Kasumi-1 (cell line): Measurements from ENCODE around the gene ERAP2.

Experiments used
- DNase-seq, 2 experiments: peaks; one replicate each; lab custom pipeline; 2025; lab: John Stamatoyannopoulos, UW

Gene ERAP2

DNA sequence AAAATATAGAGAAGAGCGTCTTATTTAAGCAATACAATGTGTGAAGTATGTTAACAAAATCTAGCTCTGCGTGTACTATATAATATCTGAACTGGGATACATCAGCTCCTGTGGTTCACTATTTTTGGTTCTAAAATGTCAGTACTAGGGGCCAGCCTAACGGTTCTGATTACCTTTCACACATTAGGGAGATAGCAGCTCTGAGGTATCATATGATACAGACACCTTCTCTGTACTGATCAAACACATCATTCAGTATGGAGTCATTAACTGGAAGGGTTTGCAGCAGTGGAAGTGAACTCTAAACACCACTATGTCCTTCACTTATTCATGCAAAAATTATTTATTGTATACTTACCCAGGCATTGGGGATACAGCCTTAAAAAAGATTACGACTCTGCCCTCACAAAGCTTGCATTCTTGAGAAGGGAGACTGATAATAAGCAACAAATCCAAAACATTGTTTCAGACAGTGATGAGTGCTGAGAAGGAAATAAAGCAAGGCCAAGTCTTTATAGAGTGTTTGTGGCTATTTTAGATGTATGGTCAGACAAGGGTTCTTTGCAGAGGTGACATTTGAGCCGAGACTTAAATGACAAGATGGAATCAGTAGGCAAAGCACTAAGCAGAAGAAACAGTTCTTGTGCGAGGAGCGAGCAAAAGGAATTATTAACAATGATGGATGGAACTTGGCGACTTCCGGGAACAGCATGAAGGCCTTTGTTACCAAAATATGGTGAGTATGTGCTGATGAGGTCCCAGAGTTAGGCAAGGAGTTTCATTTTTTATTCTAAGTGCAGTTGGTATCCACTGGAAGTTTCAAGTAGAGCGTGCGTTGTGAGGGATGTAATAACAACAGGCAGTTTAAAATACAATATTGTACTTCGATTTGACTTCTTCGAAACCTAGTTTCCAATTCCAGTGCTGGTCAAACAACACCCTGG is 57.7 kb downstream of the ERAP2 start:
- DNase-seq = peak in 1 of 2 experiments; percentile 68

DNA sequence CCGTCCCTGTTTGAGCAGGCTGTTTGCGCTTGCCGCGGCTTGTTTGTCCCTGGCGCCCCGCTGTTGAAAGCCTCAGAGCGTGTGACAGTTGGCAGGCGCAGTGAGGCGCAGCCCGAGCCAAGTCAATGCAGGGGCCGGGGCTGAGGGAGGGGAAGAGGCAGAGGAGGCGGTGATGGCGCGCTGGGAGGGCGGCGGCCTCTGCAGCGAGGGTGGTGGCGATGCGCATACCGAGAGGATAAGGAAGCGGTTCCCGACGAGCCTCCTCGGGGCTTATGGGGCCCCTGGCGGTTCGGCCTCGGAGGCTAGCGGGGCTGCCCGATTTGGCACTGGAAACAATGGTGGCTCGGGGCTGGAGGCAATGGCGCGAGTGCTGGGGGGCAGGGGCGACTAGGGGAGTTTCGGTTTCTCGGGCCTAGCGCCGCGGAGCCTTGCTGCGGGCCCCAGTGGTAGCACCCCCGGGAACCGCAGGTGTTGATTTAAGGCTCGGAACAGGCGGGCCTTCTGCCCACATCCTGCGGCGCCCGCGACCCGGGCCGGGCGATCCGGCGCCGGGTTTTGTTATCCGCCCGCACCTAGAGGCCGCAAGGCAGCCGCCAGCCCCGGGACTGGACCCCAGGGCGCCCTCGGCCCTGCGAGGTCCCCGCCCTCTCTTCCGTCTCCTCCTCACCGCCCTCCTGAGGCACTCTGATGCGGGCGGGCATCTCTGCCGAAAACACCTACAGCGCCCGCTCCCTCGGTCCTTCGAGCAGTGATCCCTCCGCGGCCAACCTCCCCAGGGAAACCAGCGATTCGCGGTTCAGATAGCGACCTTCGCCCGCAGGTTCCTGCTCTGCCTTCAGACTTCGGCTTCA is 58.6 kb downstream of the ERAP2 start:
- DNase-seq = peak; percentile 90 to 91

DNA sequence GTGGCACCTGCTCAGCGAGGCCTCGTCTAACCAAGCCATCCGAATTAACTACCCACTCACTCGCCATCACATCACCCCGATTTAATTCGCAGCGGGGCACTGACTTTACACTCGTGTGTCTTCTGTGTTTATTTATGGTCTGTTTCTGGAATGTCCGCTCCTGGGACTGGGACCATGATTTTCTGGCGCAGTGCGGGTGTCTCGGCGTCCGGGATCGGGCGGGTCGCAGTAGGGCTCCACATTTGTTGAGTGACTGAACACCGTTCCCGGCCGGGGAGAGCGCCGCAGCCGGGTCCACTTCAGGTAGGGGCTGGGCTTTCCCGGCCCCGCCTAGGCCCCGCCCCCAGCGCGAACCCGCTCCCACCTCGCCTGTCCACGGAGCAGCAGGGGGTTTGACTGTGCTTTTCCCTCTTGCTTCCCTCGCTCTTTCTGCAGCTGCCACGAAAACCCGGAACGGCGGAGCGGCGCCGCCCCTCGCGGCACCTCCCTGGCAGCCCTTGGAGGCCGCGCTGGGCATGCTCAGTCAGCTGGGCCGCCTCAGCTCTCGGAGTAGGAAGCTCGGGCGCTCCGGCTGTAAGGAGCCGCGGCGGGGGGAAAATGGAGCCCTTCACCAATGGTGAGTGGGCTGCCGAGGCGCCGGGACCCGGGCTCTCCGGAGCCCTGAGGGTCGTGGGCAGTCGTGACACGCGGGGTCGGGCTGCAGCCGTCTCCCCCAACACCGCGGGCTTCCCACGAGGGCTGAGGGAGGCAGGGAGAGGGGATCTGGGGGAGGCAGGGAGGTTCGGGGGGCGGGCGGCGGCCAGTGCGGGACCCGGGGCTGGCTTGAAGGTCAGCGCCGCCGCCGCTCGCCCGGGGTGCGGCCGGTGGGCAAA is 59.5 kb downstream of the ERAP2 start, which contains the start of gene LNPEP:
LNPEP (plus strand) TSS at position 522 of the 872 bp plus-strand sequence; CDS start at position 598, 76 bp downstream.
- peak; percentile 96 to 97 for DNase-seq

DNA sequence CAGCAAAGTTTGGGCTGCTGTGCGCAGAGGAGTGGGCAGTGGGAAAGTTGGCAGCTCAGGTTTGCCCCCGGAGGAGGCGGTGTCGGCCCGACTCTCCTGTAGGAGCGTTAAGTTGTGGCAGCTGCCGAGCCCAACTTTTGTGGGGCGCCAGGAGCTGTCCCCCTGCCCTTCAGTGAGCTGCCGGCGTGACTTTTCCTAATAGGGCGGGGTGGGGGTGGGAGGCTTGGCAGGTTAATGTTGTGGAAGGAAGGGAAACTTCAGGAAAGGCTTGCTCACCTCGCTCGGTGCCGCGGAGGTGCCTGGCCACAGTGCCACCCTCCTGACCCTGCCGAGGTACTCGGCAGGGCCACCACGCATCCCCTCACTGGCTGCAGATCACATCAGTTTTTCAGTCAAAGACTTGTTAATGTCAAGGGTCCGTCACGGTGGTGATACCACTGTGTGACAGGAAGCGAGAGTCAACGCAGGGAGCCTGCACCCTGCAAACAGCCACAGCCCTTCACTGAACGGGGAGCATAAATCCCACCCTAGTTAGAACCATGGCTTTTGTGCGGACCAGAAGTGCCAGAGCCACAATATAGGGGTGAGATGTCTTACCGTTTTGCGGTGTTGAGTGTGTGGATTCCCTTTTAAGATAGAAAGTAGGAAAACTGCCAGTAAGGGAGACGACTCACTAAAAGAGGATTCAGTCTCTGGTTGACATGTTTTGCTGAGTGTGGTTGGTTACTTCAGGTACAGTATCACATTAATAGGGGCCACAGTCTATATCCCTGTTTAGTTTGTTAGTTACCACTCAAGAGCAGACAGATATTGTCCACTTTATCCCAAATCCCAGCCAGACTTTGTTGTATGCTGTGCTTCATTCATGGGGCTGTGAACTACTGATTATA is 60.4 kb downstream of the ERAP2 start:
- peak; percentile 44 to 49 for DNase-seq

DNA sequence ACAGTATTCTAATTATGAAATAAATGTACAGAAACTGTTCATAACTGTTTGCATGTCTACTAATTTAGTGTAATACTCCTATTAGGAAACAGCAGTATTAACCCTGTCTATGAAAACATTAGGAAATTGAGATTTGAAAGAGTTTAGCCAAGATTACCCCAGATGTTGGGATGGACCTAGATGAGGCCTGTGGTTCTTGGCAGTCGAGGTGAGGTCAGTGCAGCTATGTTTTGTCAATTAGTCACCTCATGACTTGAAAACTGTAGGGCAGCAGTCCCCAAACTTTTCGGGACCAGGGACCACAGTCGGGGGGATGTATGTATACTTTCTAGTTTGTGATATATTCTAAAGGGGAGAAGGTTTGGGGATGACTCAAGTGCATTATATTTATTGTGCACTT is 64.3 kb downstream of the ERAP2 start:
- no peak for DNase-seq

DNA sequence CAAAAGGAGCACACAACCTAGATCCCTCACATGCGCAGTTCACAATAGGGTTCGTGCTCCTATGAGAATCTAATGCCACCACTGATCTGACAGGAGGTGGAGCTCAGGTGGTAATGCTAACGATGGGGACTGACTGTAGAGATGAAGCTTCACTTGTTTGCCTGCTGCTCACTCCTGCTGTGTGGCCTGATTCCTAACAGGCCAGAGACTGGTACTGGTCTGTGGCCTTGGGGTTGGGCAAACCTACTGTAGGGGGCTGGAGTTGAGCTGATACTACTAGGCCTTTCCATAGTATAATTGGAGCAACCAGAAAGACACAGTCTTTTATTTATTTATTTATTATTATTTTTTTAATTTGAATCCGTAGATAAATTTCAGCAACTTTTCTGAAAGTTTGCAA is 64.8 kb downstream of the ERAP2 start:
- no peak for DNase-seq

DNA sequence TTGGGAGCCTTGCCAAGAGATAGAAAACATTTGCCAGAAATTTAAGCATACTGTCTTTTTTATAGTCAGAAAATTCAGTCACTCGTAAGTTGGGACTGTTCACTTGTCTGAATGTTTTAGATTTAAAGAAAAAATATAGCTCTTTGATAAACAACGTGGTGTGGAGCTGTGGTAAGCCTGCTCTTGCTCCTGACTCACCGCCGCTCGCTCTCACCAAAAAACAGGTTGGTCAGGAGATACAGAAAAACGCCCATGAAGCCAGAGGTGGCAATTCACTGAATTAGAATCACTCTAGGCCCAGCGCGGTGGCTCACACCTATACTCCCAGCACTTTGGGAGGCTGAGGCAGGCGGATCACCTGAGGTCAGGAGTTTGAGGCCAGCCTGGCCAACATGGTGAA is 65.8 kb downstream of the ERAP2 start:
- no peak for DNase-seq

DNA sequence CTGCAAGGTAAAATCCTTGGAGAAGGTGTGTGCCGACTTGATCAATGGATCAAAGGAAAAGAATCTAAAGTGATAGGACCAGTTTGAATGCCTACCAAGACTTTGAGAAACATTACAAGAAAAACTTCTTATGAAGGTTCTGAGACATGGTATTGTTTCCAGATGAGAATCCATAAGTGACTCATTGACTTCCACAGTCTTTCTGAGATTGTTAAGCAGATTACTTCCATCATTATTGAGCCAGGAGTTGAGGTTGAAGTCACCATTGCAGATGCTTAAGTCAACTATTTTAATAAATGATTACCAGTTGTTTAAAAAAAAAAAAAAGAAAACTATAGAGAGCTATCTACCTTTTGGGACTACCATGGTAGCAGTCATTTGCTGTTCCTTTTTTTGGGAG is 66.6 kb downstream of the ERAP2 start:
- DNase-seq = no peak

DNA sequence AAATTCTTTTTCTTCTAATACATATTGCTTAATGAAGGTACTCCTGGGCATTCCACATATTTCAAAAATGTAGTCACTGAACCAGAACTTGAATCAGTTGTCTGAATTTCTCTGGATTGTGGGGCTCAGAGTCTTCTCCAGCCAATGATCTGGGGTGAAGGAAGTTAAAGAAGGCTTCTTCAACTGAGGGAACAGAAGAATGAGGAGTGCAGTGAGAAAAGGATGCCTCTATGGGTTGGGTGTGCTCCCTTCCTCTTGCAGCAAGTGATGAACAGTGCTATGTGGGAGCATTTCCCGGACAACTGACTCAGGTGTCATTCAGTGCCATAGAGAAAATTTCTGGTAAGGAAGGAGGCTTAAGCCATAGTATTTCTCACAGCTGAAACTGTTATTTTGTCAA is 67.5 kb downstream of the ERAP2 start:
- DNase-seq = no peak

DNA sequence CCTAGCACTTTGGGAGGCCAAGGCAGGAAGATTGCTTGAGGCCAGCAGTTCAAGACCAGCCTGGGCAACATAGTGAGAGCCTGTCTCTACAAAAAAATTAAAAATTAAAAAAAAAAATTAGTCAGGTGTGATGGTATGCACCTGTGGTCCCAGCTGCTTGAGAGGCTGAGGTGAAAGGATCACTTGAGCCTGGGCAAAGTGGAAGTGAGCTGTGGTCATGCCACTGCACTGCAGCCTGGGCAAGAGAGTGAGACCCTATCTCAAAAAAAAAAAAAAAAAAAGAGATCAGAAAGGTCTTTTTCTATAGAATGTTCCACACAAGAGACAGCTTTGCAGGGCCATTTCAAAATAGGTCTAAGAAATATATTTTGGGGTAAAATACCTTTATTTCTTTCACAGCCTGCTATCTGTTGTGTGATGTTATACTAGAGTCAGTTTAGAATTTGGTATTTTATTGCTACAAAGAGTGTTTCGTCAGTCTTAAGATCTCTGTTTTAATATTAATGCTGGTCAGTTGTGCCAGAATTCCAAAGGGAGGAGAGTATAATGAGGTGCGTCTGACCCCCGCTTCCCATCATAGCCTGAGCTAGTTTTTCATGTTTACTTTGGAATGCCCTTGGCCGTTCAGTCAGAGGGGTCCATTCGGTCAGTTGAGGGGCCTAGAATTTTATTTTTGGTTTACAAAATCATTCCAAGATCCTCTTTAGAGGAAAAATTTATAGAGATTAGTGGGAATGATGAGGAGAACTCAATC is 69.0 kb downstream of the ERAP2 start:
- no peak for DNase-seq

DNA sequence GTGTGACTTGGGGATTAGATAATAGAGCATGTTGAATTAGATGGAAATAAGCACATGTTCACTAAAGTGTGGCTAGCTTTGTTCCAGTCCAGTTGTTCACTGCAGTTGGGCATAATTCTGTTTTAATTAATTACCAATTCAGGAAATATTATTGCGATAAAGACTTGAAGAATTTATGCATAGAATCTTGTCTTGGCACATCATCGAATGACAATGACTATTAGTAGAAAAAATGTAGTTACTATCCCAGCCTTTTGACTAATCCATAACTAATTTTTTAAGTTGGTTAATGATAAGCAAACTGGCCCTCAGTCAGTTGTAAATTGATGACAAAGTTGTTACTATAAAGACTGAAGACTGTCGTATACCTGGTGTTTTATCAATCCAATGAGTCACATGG is 70.1 kb downstream of the ERAP2 start:
- no peak for DNase-seq

DNA sequence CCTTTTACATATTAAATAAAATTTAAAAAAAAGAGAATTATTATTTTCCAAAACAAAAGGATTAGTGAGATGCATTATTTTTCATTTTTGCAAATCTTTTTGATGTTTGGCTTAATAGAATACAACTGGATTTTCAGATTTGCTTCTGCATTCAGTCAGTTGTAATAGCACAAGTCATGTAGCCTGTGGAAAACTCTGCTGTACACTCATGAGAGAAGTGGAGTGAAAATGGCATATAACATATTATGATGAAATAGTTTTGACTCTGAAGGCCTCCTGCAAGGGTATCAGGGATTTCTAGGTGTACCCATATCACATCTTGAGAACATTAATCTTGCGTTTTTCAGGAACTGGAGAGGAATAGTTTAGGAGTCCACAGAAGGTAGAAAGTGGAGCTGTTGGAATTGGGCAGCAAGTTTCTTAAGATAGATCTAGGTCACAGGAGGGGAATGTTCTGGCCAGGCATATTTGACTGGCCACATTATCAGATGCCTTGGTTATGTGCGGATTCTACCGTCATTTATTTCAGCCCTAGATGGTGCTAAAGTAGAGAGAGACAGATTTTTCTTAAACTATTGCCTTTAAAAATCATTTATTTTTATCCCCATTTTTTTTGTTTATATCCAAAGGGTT is 75.9 kb downstream of the ERAP2 start:
- DNase-seq = no peak

DNA sequence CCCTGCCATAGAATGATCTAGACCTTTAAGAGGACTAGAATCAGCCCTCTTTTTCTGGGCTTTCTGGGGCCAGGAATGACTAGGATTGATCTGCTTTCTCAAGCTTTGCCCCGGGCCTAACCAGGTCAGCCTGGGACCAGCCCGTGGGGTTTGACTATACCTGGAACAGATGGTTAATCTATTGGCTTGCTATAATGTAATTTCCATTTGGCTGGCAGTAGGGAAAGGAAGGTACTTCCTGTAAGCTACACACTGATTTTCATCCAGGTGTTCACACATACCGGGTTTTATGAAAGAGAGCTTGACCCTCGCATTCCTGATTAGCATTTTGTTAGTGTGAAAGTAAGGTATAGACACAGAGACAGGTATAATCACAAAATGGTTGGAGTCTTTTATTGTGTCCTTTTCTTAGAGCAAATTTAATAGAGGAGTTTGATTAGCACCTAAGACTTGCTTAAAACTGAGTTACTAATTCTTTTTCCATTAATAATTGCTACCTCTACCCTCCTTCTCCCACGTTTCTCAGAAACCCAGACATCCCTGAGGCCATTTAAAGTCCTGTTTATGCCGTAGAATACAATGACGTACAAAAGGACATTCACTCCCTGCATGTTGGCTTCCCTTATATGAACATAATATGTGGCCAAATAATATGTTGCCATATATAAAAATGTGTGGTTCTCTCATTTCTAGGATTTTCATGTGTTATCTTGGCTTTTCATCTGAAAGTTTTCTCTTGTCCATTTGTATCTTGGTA is 76.9 kb downstream of the ERAP2 start:
- DNase-seq = no peak

DNA sequence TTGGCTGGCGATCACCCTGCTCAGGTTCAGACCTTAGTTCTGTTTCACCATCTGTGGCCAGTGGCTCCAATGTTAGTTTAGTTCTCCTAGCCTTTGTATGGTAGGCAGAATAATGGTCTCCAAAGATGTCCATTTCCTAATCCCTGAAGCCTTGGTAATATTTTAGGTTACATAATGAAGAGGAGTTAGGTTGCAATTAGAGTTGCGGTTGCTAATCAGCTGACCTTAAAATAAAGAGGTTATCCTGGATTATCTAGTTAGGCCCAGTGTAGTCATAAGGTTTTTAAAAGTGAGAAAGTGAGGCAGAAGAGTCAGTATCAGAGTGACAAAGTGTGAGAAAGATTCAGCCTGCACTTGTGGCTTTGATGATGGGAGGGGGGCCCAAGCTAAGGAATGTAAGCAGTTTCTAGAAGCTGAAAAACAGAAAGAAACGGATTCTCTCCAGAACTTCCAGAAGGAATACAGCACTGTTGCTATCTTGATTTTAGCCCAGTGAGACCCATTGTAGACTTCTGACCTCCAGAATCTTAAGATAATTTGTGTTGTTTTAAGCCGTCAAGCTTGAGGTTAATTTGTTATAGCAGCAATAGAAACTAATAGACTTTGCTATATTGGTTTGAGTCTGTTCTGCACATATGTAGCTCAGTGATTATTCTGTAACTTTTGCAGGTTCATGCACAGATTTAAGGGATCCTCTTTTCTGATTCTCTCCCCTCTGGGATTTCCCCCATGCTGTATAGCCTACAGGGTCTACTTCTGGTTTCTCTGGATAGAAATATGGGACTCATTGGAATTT is 81.2 kb downstream of the ERAP2 start:
- no peak for DNase-seq

DNA sequence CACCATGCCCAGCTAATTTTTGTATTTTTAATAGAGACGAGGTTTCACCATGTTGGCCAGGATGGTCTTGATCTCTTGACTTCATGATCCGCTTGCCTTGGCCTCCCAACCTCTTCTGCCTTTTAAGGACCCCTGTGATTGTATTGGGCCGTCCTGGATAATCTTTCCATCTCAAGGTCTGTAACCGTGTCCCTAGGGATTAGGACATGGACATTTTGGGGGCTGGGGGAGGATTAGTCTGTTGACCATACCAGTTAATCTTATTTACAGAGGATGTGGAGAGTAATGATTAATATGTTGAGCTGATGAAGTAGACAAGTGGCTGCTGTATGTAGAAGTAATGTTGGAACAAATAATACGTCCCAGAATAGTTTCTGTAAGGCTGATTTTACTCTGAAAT is 82.7 kb downstream of the ERAP2 start:
- DNase-seq = no peak

DNA sequence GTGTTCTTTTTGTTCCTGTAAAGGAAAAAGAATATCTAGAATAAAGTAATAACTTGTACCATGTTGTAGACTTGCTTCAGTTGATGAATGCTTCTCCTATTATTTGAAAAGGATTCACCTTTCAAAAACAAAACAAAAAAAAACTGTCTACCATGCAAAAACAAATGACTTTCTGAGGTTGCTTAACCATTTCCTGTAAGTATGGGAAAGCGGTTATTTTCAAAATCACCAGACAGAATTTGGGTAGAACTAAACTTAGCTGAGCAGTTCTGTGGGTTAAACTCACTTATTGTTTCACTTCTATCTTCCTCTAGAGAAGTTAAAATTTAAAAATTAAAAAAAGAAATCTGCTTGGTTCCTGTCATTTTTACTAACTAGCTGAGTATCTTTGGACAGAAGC is 84.8 kb downstream of the ERAP2 start:
- peak; percentile 63 to 71 for DNase-seq

DNA sequence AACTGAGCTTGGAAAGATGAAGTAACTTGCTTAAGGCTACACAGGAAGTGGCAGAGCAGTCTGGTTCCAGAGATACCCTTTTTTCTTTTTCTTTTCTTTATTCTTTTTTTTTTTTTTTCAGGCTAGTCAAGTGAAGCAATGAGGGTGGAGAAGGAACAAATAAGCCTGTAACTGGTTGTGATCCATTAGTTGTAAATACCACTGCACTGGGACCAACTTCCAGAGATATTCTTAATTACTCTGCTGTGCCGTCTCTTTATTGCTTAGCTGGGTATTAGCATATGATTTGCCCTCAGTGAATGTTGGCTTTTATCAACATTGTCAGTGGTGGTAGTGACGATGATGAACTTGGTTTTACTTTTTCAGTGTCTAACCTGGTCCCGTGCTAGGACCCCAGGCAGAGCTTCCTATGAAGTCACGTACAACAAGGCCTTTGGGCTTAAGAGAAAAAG is 86.3 kb downstream of the ERAP2 start:
- peak; percentile 12 to 27 for DNase-seq

DNA sequence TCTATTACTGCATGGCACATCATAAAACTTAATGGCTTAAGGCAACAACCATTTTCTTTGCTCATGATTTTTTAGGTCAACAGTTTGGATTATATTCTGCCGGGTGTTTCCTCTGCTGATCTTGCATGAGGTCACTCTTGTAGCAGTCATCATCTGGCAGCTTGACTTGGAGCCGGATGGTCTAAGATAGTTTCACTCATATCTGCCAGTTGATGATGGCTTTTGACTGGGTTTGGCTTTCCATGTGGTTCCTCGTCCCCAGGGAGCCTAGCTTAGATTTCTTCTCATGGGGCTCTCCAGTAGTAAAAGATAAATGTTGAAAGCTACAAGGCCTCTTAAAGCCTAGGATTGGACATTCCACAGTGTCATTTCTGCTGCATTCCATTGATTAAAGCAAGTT is 87.0 kb downstream of the ERAP2 start:
- no peak for DNase-seq
